ENCODE measurements around the gene TRAPPC1. TPM values are rescaled to one million over a fixed set of nuclear protein-coding genes. Genes with fewer than 3 reads are reported as not detected.

Gene TRAPPC1
- total RNA-seq, 4 donors from 2014 or later, result 39.8 to 58.0 (median 45.5) TPM

DNA sequence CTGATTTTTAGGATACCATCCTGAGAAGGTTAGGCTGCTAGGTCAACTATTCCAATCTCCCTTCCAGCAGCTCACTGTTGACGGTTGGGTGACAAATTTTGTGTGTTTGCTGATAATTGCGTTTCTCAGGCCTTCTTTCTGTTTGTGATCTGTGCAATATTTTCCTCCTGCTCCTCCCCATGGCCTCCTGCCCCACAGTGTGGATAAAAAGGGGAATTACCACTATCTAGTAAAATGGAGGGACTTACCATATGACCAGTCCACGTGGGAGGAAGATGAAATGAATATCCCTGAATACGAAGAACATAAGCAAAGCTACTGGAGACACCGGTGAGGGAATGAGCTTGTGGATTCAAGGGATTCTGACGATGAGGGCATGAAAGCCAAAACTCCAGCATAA is 34.0 kb downstream of the TRAPPC1 start:
- H3K27me3 ChIP-seq, result no peaks in the 10 kb centered on the region
- no peak overlapping the region for H3K4me3 ChIP-seq
- peak in 1 of 3 donors; percentile 58 for DNase-seq
- H3K9me3 ChIP-seq, result no peaks in the 10 kb centered on the region
- H3K4me1 ChIP-seq, result no peaks in the 10 kb centered on the region
- TF ChIP-seq POLR2A (IDR thresholded peaks at IDR 0.05), result no peak
- TF ChIP-seq, protein P1, sequence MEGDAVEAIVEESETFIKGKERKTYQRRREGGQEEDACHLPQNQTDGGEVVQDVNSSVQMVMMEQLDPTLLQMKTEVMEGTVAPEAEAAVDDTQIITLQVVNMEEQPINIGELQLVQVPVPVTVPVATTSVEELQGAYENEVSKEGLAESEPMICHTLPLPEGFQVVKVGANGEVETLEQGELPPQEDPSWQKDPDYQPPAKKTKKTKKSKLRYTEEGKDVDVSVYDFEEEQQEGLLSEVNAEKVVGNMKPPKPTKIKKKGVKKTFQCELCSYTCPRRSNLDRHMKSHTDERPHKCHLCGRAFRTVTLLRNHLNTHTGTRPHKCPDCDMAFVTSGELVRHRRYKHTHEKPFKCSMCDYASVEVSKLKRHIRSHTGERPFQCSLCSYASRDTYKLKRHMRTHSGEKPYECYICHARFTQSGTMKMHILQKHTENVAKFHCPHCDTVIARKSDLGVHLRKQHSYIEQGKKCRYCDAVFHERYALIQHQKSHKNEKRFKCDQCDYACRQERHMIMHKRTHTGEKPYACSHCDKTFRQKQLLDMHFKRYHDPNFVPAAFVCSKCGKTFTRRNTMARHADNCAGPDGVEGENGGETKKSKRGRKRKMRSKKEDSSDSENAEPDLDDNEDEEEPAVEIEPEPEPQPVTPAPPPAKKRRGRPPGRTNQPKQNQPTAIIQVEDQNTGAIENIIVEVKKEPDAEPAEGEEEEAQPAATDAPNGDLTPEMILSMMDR (IDR thresholded peaks at IDR 0.05), result peak in 5 of 6 experiments; percentile 22 to 81 (median 73)
- peaks cover 0 to 97% (median 0%) of the 10 kb centered on the region in 3 donors for H3K36me3 ChIP-seq
- no peak overlapping the region for H3K27ac ChIP-seq

DNA sequence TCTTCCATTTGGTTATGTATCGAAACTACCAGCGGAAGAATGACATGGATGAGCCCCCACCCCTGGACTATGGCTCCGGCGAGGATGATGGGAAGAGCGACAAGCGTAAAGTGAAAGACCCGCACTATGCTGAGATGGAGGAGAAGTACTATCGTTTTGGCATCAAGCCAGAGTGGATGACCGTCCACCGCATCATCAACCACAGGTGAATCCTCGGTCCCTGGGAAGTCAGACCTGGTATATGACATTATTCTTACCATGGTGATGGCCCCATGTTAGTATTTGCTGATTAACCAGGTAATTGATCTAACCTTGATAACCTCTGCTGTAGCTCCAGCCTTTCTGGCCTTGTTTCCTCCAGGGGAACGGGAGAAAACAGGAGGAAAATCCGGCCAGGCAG is 34.7 kb downstream of the TRAPPC1 start:
- Histone ChIP-seq H3K9me3 (no peaks in the 10 kb centered on the region), H3K36me3 (peaks cover 0 to 92% (median 0%) of the 10 kb centered on the region in 3 donors), H3K4me3 (no peak overlapping the region), H3K27me3 (no peaks in the 10 kb centered on the region), H3K4me1 (no peaks in the 10 kb centered on the region), H3K27ac (no peak overlapping the region)
- TF ChIP-seq, protein P1 (IDR thresholded peaks at IDR 0.05), result no peak
- no peak for TF ChIP-seq POLR2A (IDR thresholded peaks at IDR 0.05)
- no peak for DNase-seq

DNA sequence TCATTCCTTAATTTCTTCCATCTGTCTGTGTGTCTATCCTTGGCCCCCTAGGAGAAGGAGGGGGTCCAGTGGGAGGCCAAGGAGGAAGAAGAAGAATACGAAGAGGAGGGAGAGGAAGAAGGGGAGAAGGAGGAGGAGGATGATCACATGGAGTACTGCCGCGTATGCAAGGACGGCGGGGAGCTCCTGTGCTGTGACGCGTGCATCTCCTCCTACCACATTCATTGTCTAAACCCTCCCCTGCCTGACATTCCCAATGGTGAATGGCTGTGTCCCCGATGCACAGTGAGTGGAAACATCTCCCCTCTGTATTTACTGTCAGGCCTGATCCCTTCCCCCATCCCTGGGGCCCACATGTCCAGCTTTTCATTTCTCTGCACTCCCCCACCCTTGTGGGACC is 36.9 kb downstream of the TRAPPC1 start:
- Histone ChIP-seq H3K4me3 (no peak overlapping the region), H3K27me3 (no peaks in the 10 kb centered on the region), H3K9me3 (no peaks in the 10 kb centered on the region), H3K4me1 (peaks cover 0 to 5% (median 0%) of the 10 kb centered on the region in 4 donors), H3K27ac (no peak overlapping the region), H3K36me3 (peaks cover 0 to 87% (median 0%) of the 10 kb centered on the region in 3 donors)
- no peak for DNase-seq
- TF ChIP-seq, protein P1 (IDR thresholded peaks at IDR 0.05), result no peak
- TF ChIP-seq POLR2A (IDR thresholded peaks at IDR 0.05), result no peak

- Histone ChIP-seq H3K4me3 (no peak overlapping the region), H3K4me1 (peaks cover 0 to 11% (median 0%) of the 10 kb centered on the region in 4 donors), H3K36me3 (peaks cover 0 to 81% (median 0%) of the 10 kb centered on the region in 3 donors), H3K27ac (no peak overlapping the region), H3K27me3 (no peaks in the 10 kb centered on the region), H3K9me3 (no peaks in the 10 kb centered on the region)
- no peak for TF ChIP-seq POLR2A (IDR thresholded peaks at IDR 0.05)
- TF ChIP-seq, protein P1 (IDR thresholded peaks at IDR 0.05), result no peak
- DNase-seq, result no peak
Measured at GRCh38 chr17:7894226-7894625, 37.5 kb downstream of the TRAPPC1 start.

DNA sequence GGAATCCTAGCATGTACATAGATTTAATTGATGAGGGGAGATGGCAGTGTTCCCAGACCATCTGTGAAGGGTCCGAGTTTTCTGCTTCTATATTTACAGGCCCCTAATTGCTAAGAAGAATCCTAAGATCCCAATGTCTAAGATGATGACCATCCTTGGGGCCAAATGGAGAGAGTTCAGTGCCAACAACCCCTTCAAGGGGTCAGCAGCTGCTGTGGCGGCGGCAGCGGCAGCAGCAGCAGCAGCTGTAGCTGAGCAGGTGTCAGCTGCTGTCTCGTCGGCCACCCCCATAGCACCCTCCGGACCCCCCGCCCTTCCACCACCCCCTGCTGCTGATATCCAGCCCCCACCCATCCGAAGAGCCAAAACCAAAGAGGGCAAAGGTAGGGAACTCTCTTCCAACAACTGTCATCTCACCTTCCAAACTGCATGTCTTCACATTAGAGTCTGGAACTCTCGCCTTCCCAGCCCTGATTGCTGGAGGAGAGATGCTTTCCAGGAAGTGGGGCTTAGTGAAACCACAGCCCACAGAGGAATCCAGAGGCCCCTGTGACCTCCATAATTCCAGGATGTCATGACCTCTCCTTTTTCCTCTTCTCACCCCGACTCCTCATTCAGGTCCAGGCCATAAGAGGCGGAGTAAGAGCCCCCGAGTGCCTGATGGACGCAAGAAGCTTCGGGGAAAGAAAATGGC is 38.4 kb downstream of the TRAPPC1 start:
- peaks cover 0 to 20% (median 5%) of the 10 kb centered on the region in 4 donors for H3K4me1 ChIP-seq
- no peak for DNase-seq
- TF ChIP-seq, protein P1 (IDR thresholded peaks at IDR 0.05), result no peak
- TF ChIP-seq POLR2A (IDR thresholded peaks at IDR 0.05), result no peak
- no peak overlapping the region for H3K4me3 ChIP-seq
- no peaks in the 10 kb centered on the region for H3K9me3 ChIP-seq
- H3K27me3 ChIP-seq, result no peaks in the 10 kb centered on the region
- H3K27ac ChIP-seq, result no peak overlapping the region
- H3K36me3 ChIP-seq, result peaks cover 0 to 72% (median 0%) of the 10 kb centered on the region in 3 donors

Measured in Peyer's patch (tissue), 4 donors.